ENCODE results near the gene EMCN. TPM values are rescaled to one million over a fixed set of nuclear protein-coding genes. Genes with fewer than 3 reads are reported as not detected.
"Not testable (repeated sequence)": the region's sequence is repeated elsewhere in the genome, so short reads cannot be mapped to it uniquely, and the experiment has no call there.

Gene EMCN
- total RNA-seq, 1 experiment from 2014 or later, result not detected

DNA sequence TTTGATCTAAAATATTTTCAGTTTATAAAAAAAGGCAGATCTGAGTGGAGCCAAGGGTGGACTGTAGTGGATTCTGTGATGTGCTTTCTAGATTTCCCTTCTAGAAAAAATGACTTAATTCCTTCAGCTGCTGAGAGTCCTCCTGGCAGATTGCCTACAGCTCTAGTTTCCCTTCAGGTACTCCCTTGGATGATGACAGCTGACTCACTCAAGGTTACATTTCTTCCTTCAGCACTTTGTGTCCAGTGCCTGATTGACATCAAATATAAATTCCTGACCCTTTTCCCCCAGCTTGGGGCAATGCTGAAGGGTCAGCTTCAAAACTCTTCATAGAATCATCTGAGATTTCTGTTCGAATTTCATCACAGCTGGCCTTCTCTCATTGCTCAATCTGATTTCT, 161.7 kb downstream of the EMCN start:
- H3T11ph ChIP-seq (ENCODE audit: low read length), result no peak overlapping the region
- H3K27me3 ChIP-seq (ENCODE audit: insufficient read depth, low read length), result no peaks in the 10 kb centered on the region
- H2BK5ac ChIP-seq (ENCODE audit: insufficient read length, low read length), result no peak overlapping the region
- Mint-ChIP-seq H3K9me3 (peaks cover 12 to 25% of the 10 kb centered on the region in 2 experiments; a peak in 4 of 5 replicates), H3K4me3 (no peak overlapping the region), H3K27ac (no peak overlapping the region), H3K27me3 (ENCODE audit: low read depth) (no peaks in the 10 kb centered on the region), H3K36me3 (ENCODE audit: insufficient read depth in 1 of 3, low read depth in 3 of 3) (peaks cover 3 to 20% (median 8%) of the 10 kb centered on the region in 3 experiments), H3K4me1 (no peaks in the 10 kb centered on the region)
- no peak overlapping the region for H2BK12ac ChIP-seq (ENCODE audit: insufficient read length, low read depth, low read length)
- H3K4ac ChIP-seq (ENCODE audit: low read depth, low read length), result no peak overlapping the region
- no peaks in the 10 kb centered on the region for H3K4me1 ChIP-seq (ENCODE audit: insufficient read depth, low read length)
- TF ChIP-seq CTCF (conservative IDR thresholded peaks at IDR 0.05), result no peak
- no peak overlapping the region for H2BK120ac ChIP-seq (ENCODE audit: low read depth, low read length, poor library complexity, severe bottlenecking)
- no peaks in the 10 kb centered on the region for H3K23me2 ChIP-seq (ENCODE audit: insufficient read length, low read depth, low read length, poor library complexity, severe bottlenecking)
- no peak overlapping the region for H4K8ac ChIP-seq (replicated peaks; ENCODE audit: insufficient read length, low read depth, low read length)
- H2AFZ ChIP-seq (ENCODE audit: low read length), result no peak overlapping the region
- no peak overlapping the region for H4K5ac ChIP-seq (ENCODE audit: insufficient read length, low read depth, low read length)
- H3K27ac ChIP-seq (ENCODE audit: insufficient read length, low read depth, low read length), result no peak overlapping the region
- no peak overlapping the region for H3K9ac ChIP-seq (ENCODE audit: extremely low read depth, insufficient read length, low read length)
- no peak overlapping the region for H3K56ac ChIP-seq (ENCODE audit: insufficient read length, low read depth, low read length)
- H4K20me1 ChIP-seq (ENCODE audit: control insufficient read depth, insufficient read depth, insufficient read length), result no peaks in the 10 kb centered on the region
- DNase-seq, result no peak
- H3K79me1 ChIP-seq (ENCODE audit: insufficient read depth, low read depth, low read length, poor library complexity, severe bottlenecking), result no peaks in the 10 kb centered on the region
- no peak overlapping the region for H4K91ac ChIP-seq (ENCODE audit: insufficient read length, low read depth, low read length)
- no peak overlapping the region for H2BK20ac ChIP-seq (ENCODE audit: low read depth, low read length, poor library complexity, severe bottlenecking)
- H3K23ac ChIP-seq (ENCODE audit: insufficient read length, low read depth, low read length), result no peak overlapping the region
- H2BK15ac ChIP-seq (ENCODE audit: low read depth, low read length), result no peak overlapping the region
- no CpG with 5 or more reads among the region's 1 CpG for WGBS (ENCODE audit: extremely low coverage, insufficient read length, low lambda C conversion rate)
- no peak overlapping the region for H2AK5ac ChIP-seq (ENCODE audit: insufficient read length, low read length)
- no peak overlapping the region for H3K14ac ChIP-seq (ENCODE audit: insufficient read depth, low read length)
- H3K79me2 ChIP-seq (ENCODE audit: insufficient read depth, low read length), result no peaks in the 10 kb centered on the region
- no peak overlapping the region for H3K18ac ChIP-seq (ENCODE audit: insufficient read length, low read depth, low read length)
- H3K9me3 ChIP-seq (ENCODE audit: control insufficient read depth, low read depth, low read length), result no peaks in the 10 kb centered on the region
- H3K4me2 ChIP-seq (ENCODE audit: insufficient read depth, insufficient read length, low read length), result no peak overlapping the region

DNA sequence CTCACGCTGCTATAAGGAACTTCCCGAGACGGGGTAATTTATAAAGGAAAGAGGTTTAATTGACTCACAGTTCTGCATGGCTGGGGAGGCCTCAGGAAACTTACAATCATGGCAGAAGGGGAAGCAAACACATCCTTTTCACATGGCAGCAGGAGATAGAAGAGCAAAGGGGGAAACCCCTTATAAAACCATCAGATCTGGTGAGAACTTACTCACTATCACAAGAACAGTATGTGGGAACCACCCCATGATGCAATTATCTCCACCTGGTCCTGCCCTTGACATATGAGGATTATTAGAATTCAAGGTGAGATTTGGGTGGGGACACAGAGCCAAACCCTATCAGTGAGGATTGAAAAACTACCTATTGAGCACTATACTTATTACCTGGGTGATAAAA, 165.5 kb downstream of the EMCN start:
- not testable (repeated sequence) for H3K56ac ChIP-seq (ENCODE audit: insufficient read length, low read depth, low read length); H3K23me2 ChIP-seq (ENCODE audit: insufficient read length, low read depth, low read length, poor library complexity, severe bottlenecking); H3K79me1 ChIP-seq (ENCODE audit: insufficient read depth, low read depth, low read length, poor library complexity, severe bottlenecking)

More for the DNA sequence above, 165.5 kb downstream of the EMCN start:
- not testable (repeated sequence) for H2AK5ac ChIP-seq (ENCODE audit: insufficient read length, low read length); H3K4me1 ChIP-seq (ENCODE audit: insufficient read depth, low read length); H4K20me1 ChIP-seq (ENCODE audit: control insufficient read depth, insufficient read depth, insufficient read length); H3K36me3 Mint-ChIP-seq (ENCODE audit: insufficient read depth in 1 of 3, low read depth in 3 of 3); H3K14ac ChIP-seq (ENCODE audit: insufficient read depth, low read length); H2BK15ac ChIP-seq (ENCODE audit: low read depth, low read length); H2BK20ac ChIP-seq (ENCODE audit: low read depth, low read length, poor library complexity, severe bottlenecking); H2BK5ac ChIP-seq (ENCODE audit: insufficient read length, low read length); H3K4ac ChIP-seq (ENCODE audit: low read depth, low read length); H3K27ac Mint-ChIP-seq; H3K23ac ChIP-seq (ENCODE audit: insufficient read length, low read depth, low read length); H3K9me3 ChIP-seq (ENCODE audit: control insufficient read depth, low read depth, low read length); H3K18ac ChIP-seq (ENCODE audit: insufficient read length, low read depth, low read length); H3K4me3 Mint-ChIP-seq; H3K4me2 ChIP-seq (ENCODE audit: insufficient read depth, insufficient read length, low read length); H2BK12ac ChIP-seq (ENCODE audit: insufficient read length, low read depth, low read length); DNase-seq; H3K4me1 Mint-ChIP-seq; H4K8ac ChIP-seq (replicated peaks; ENCODE audit: insufficient read length, low read depth, low read length); H3K27me3 ChIP-seq (ENCODE audit: insufficient read depth, low read length); H2BK120ac ChIP-seq (ENCODE audit: low read depth, low read length, poor library complexity, severe bottlenecking); H3K9me3 Mint-ChIP-seq; H3K79me2 ChIP-seq (ENCODE audit: insufficient read depth, low read length); H3K27me3 Mint-ChIP-seq (ENCODE audit: low read depth); H2AFZ ChIP-seq (ENCODE audit: low read length); H4K91ac ChIP-seq (ENCODE audit: insufficient read length, low read depth, low read length); H3K9ac ChIP-seq (ENCODE audit: extremely low read depth, insufficient read length, low read length); H3T11ph ChIP-seq (ENCODE audit: low read length); H3K27ac ChIP-seq (ENCODE audit: insufficient read length, low read depth, low read length); H4K5ac ChIP-seq (ENCODE audit: insufficient read length, low read depth, low read length)
- no CpG with 5 or more reads among the region's 3 CpGs for WGBS (ENCODE audit: extremely low coverage, insufficient read length, low lambda C conversion rate)

Data from H9 (cell line).